GM23338 (cell line): ENCODE measurements around the gene CETP. TPM values are rescaled to one million over a fixed set of nuclear protein-coding genes. Genes with fewer than 3 reads are reported as not detected.

ENCODE experiments used
- ATAC-seq: fragments of 200-7000 bp; cut with Tn5 transposase; 3 replicates; pipeline ENCODE4 v1.9.1; 2020
- DNase-seq: peaks from one replicate; pipeline ENCODE4 v3.0.0-alpha.2; 2015; ENCODE audit warnings: low spot score
- H2AFZ ChIP-seq: fragments of 200-600 bp; sonication (generic); 2 replicates; pipeline ENCODE4 v1.8.0; 2016; ENCODE audit warnings: antibody characterized with exemption, mild to moderate bottlenecking, moderate library complexity
- H3F3A ChIP-seq: fragments of 200-600 bp; sonication (generic); replicated peaks from 2 replicates; pipeline ENCODE4 v1.8.0; 2017; ENCODE audit warnings: antibody characterized with exemption, mixed run types, low read depth
- H3K27ac ChIP-seq: fragments of 200-600 bp; sonication (generic); 2 replicates; pipeline ENCODE4 v1.6.1; 2016; ENCODE audit warnings: low read depth
- H3K27me3 ChIP-seq: fragments of 200-600 bp; sonication (generic); 2 replicates; pipeline ENCODE4 v1.8.0; 2016; ENCODE audit warnings: mild to moderate bottlenecking, mixed run types, moderate library complexity; ENCODE audit not compliant: insufficient read depth
- H3K36me3 ChIP-seq: fragments of 200-600 bp; sonication (generic); 2 replicates; pipeline ENCODE4 v1.8.0; 2016; ENCODE audit warnings: mild to moderate bottlenecking; ENCODE audit not compliant: insufficient read depth
- H3K4me1 ChIP-seq: fragments of 200-600 bp; sonication (generic); 2 replicates; pipeline ENCODE4 v1.8.0; 2016; ENCODE audit warnings: mild to moderate bottlenecking, moderate library complexity; ENCODE audit not compliant: insufficient read depth
- H3K4me2 ChIP-seq: fragments of 200-600 bp; sonication (generic); 2 replicates; pipeline ENCODE4 v1.7.1; 2017; ENCODE audit warnings: mixed run types
- H3K4me3 ChIP-seq: fragments of 200-600 bp; sonication (generic); 2 replicates; pipeline ENCODE4 v1.6.1; 2016; ENCODE audit warnings: mixed run types
- H3K79me2 ChIP-seq: fragments of 200-600 bp; sonication (generic); replicated peaks from 2 replicates; pipeline ENCODE4 v1.8.0; 2017; ENCODE audit warnings: mild to moderate bottlenecking; ENCODE audit not compliant: insufficient read depth
- H3K9me2 ChIP-seq: fragments of 200-600 bp; sonication (generic); 2 replicates; pipeline ENCODE4 v1.8.0; 2017; ENCODE audit not compliant: insufficient read depth
- H4K20me1 ChIP-seq: fragments of 200-600 bp; sonication (generic); replicated peaks from 2 replicates; pipeline ENCODE4 v1.8.0; 2017; ENCODE audit warnings: mild to moderate bottlenecking; ENCODE audit not compliant: insufficient read depth
- H3K27ac Mint-ChIP-seq: 2 replicates; pipeline ENCODE4 v1.8.0; 2020; ENCODE audit warnings: inconsistent platforms, mild to moderate bottlenecking, moderate library complexity, mixed read lengths
- H3K27me3 Mint-ChIP-seq: 3 replicates; pipeline ENCODE4 v1.8.0; 2022; ENCODE audit warnings: low read depth, mild to moderate bottlenecking, moderate library complexity, mixed read lengths, inconsistent platforms; ENCODE audit not compliant: insufficient read depth, poor library complexity
- H3K36me3 Mint-ChIP-seq: 3 replicates; pipeline ENCODE4 v1.8.0; 2021; ENCODE audit warnings: low read depth, mild to moderate bottlenecking, inconsistent platforms, moderate library complexity, mixed read lengths
- H3K4me1 Mint-ChIP-seq: 3 replicates; pipeline ENCODE4 v1.8.0; 2020; ENCODE audit warnings: mild to moderate bottlenecking, inconsistent platforms, mixed read lengths
- H3K4me3 Mint-ChIP-seq: 3 replicates; pipeline ENCODE4 v1.8.0; 2021; ENCODE audit warnings: moderate library complexity, mild to moderate bottlenecking, inconsistent platforms, mixed read lengths
- H3K9me3 Mint-ChIP-seq: 3 replicates; pipeline ENCODE4 v1.8.0; 2020; ENCODE audit warnings: moderate library complexity, mild to moderate bottlenecking, inconsistent platforms, mixed read lengths
- CREB1 ChIP-seq: fragments of 250-450 bp; sonication (Bioruptor Pico); IDR thresholded peaks from 2 replicates; pipeline ENCODE4 v1.5.0; 2020; ENCODE audit warnings: low read depth, mild to moderate bottlenecking, moderate library complexity
- CTCF ChIP-seq, 2 experiments: fragments of 200-600 bp in 1 of 2; sonication (generic) in 1 of 2; conservative IDR thresholded peaks; 2 replicates each; pipeline versions ENCODE4 v1.5.1 to v1.6.1; 2016 to 2017; ENCODE audit warnings: antibody characterized with exemption in 2 of 2, low read depth in 2 of 2, mild to moderate bottlenecking in 2 of 2, moderate library complexity in 1 of 2
- NANOG ChIP-seq: IDR thresholded peaks from 2 replicates; pipeline ENCODE4 v1.6.1; 2016; ENCODE audit warnings: antibody characterized with exemption, borderline replicate concordance
- REST ChIP-seq: IDR thresholded peaks from one replicate; pipeline ENCODE4 v1.6.1; 2018; ENCODE audit warnings: antibody characterized with exemption; ENCODE audit not compliant: unreplicated experiment
- ZNF114 ChIP-seq: fragments of 250-450 bp; sonication (Bioruptor Pico); IDR thresholded peaks from 2 replicates; pipeline ENCODE4 v1.5.0; 2020; ENCODE audit warnings: mild to moderate bottlenecking, moderate library complexity
- polyA plus RNA-seq: library from polyadenylated mRNA; unstranded; fragments of >200 nt; fragmentation: Nextera tagmentation; extraction: Ambion mirVana; gene quantifications from 2 replicates; pipeline ENCODE4 v1.2.1, GENCODE V29; 2016
- total RNA-seq: library from RNA; depleted of rRNA; stranded (reverse); fragments of >200 nt; shearing (Covaris generic); gene quantifications from 2 replicates; pipeline ENCODE4 v1.2.3, GENCODE V29; 2014

The CETP gene
- total and polyA plus RNA-seq, 2 experiments from 2014 or later = not detected

GRCh38 chr16:56964243-56965148 lies 2.7 kb downstream of the CETP start:
- no peaks in the 10 kb centered on the region for H3K36me3 ChIP-seq
- peak overlapping the region; percentile 61 for H3K4me2 ChIP-seq
- peaks cover 4% of the 10 kb centered on the region; the same call in 2 of the 3 replicates for H3K4me1 Mint-ChIP-seq
- peaks cover 9% of the 10 kb centered on the region for H3K27me3 Mint-ChIP-seq
- H3K4me1 ChIP-seq = no peaks in the 10 kb centered on the region; the same call in 1 of the 2 replicates
- H3K9me3 Mint-ChIP-seq = no peaks in the 10 kb centered on the region; the same call in 2 of the 3 replicates
- no peaks in the 10 kb centered on the region for H3K79me2 ChIP-seq
- peak overlapping the region; percentile 62; the same call in 1 of the 2 replicates for H3K27ac Mint-ChIP-seq
- H4K20me1 ChIP-seq = no peaks in the 10 kb centered on the region
- no peak for TF ChIP-seq REST
- TF ChIP-seq CTCF (conservative IDR thresholded peaks at IDR 0.05; ENCODE audit: low read depth in 2 of 2) = peak; percentile 99 to 100
- peak; percentile 27; the same call in 1 of the 2 replicates for TF ChIP-seq CREB1 (CRISPR knock-in tag)
- H3K27ac ChIP-seq = no peak overlapping the region
- no peak overlapping the region for H3K4me3 Mint-ChIP-seq
- DNase-seq (peak; percentile 97), ATAC-seq (peak; percentile 96)
- no peaks in the 10 kb centered on the region for H3F3A ChIP-seq
- H3K36me3 Mint-ChIP-seq = no peaks in the 10 kb centered on the region
- no peaks in the 10 kb centered on the region for H3K27me3 ChIP-seq
- H3K4me3 ChIP-seq = peak overlapping the region; percentile 7; the same call in 1 of the 2 replicates
- H3K9me2 ChIP-seq = no peaks in the 10 kb centered on the region
- peak overlapping the region; percentile 91; the same call in 1 of the 2 replicates for H2AFZ ChIP-seq

GRCh38 chr16:56965149-56966092 lies 3.7 kb downstream of the CETP start:
- no peak for DNase-seq
- ATAC-seq = no peak
- Histone ChIP-seq H3K4me3 (no peak overlapping the region), H3K9me2 (no peaks in the 10 kb centered on the region), H3K36me3 (no peaks in the 10 kb centered on the region), H3K79me2 (no peaks in the 10 kb centered on the region), H3K4me1 (no peaks in the 10 kb centered on the region; the same call in 1 of the 2 replicates), H2AFZ (peak overlapping the region; percentile 32; the same call in 1 of the 2 replicates), H3K27ac (no peak overlapping the region), H3F3A (no peaks in the 10 kb centered on the region), H4K20me1 (no peaks in the 10 kb centered on the region), H3K27me3 (no peaks in the 10 kb centered on the region), H3K4me2 (no peak overlapping the region)
- Mint-ChIP-seq H3K4me1 (peaks cover 4% of the 10 kb centered on the region; the same call in 2 of the 3 replicates), H3K4me3 (no peak overlapping the region), H3K36me3 (no peaks in the 10 kb centered on the region), H3K9me3 (no peaks in the 10 kb centered on the region; the same call in 2 of the 3 replicates), H3K27ac (no peak overlapping the region), H3K27me3 (peaks cover 10% of the 10 kb centered on the region)
- TF ChIP-seq CTCF (conservative IDR thresholded peaks at IDR 0.05; ENCODE audit: low read depth in 2 of 2) (no peak), NANOG (no peak), ZNF114 (CRISPR knock-in tag) (no peak)
